Activated naive CD8-positive, alpha-beta T cell (primary cell): ENCODE results near the gene CYP24A1.

ENCODE experiments used
- H3K27ac Mint-ChIP-seq: one replicate; pipeline ENCODE4 v1.8.0; 2021; ENCODE audit warnings: mixed read lengths
- H3K27me3 Mint-ChIP-seq: one replicate; pipeline ENCODE4 v1.8.0; 2021; ENCODE audit warnings: mixed read lengths
- H3K36me3 Mint-ChIP-seq: one replicate; pipeline ENCODE4 v1.8.0; 2021; ENCODE audit warnings: mixed read lengths
- H3K4me1 Mint-ChIP-seq: one replicate; pipeline ENCODE4 v1.8.0; 2021; ENCODE audit warnings: low read depth, mixed read lengths
- H3K4me3 Mint-ChIP-seq: one replicate; pipeline ENCODE4 v1.8.0; 2021; ENCODE audit warnings: mild to moderate bottlenecking, mixed read lengths
- H3K9me3 Mint-ChIP-seq: one replicate; pipeline ENCODE4 v1.8.0; 2021; ENCODE audit warnings: low read depth, mixed read lengths

CYP24A1 gene

GRCh38 chr20:54172532-54172855, 1.3 kb downstream of the CYP24A1 start:
- Mint-ChIP-seq H3K4me1 (peaks cover 23% of the 10 kb centered on the region), H3K36me3 (no peaks in the 10 kb centered on the region), H3K4me3 (peak overlapping the region; percentile 71), H3K27me3 (peaks cover 59% of the 10 kb centered on the region), H3K27ac (no peak overlapping the region), H3K9me3 (no peaks in the 10 kb centered on the region)

GRCh38 chr20:54170963-54171362, 2.8 kb downstream of the CYP24A1 start:
- Mint-ChIP-seq H3K9me3 (no peaks in the 10 kb centered on the region), H3K27ac (no peak overlapping the region), H3K27me3 (peaks cover 58% of the 10 kb centered on the region), H3K4me1 (peaks cover 23% of the 10 kb centered on the region), H3K4me3 (no peak overlapping the region), H3K36me3 (no peaks in the 10 kb centered on the region)

DNA sequence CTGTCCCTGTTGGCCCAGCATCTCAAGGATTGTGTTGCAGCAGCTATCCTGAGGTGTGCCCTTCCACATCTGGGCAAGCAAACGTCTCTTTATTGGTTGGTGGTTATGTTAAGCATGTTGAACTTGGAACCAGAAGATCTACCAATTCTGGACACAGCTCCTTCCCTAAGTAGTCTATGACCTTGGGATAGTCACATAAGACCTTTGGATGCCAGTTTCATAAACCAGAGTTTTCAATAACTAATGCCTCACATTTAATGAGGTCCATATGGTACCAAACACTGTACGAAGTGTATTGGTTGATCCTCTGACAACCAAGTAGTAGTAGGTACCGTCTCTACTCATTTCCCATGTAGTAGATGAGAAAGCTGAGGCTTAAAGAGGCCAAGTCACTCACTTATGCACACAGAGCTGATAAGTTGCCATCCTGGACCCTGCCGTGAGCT, 3.7 kb downstream of the CYP24A1 start:
- Mint-ChIP-seq H3K27ac (no peak overlapping the region), H3K4me1 (peaks cover 22% of the 10 kb centered on the region)

GRCh38 chr20:54168961-54169862, 4.6 kb downstream of the CYP24A1 start:
- H3K9me3 Mint-ChIP-seq = no peaks in the 10 kb centered on the region
- H3K27ac Mint-ChIP-seq = no peak overlapping the region
- no peak overlapping the region for H3K4me3 Mint-ChIP-seq
- H3K36me3 Mint-ChIP-seq = no peaks in the 10 kb centered on the region
- peaks cover 50% of the 10 kb centered on the region for H3K27me3 Mint-ChIP-seq
- peaks cover 15% of the 10 kb centered on the region for H3K4me1 Mint-ChIP-seq

More for the DNA sequence above, 3.7 kb downstream of the CYP24A1 start:
- Mint-ChIP-seq H3K36me3 (no peaks in the 10 kb centered on the region), H3K4me3 (no peak overlapping the region), H3K27me3 (peaks cover 57% of the 10 kb centered on the region), H3K9me3 (no peaks in the 10 kb centered on the region)

DNA sequence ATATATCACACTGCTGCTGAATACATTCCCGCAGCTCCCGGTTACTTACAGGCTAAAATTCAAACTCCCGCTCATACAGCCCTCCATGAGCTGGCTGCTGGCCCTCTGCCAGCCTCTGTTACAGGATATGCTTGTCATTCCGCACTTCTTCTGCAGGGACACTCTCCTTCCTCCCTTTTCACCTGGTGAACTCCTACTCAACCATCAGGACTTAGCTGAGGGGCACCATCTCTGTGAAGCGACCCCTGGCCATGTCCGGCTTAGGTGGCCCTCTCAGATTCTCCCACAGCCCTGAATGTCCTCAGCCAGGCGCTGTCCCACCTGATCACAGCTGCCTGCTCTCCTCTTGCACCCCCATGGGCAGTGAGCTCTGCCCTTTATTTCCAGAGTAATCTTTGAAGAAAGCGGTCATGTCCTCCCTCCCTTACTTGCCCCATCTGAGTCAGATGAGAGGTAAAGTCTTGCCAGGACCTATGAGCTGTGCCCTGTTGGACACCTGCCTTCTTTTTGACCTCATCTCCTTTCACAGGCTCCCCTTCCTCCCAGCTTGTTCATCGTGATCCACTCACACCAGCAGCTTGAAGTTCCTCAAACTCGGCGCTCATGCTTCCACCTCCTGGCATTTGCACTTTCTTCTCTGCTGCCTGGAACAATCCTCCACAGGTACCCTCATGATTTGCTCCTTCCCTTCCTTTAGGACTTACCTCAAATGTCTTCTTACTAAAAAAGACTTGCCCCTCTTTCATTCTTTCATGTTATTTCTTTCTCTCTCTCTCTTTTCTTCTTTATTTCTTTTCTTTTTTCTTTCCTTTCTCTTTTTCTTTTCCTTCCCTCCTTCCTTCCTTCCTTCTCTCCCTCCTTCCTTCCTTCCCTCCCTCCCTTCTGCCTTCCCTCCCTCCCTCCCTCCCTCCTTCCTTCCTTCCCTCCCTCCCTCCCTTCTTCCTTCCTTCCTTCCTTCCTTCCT, 5.6 kb downstream of the CYP24A1 start:
- Mint-ChIP-seq H3K27me3 (peaks cover 45% of the 10 kb centered on the region), H3K27ac (no peak overlapping the region), H3K36me3 (no peaks in the 10 kb centered on the region), H3K9me3 (no peaks in the 10 kb centered on the region), H3K4me3 (no peak overlapping the region), H3K4me1 (peaks cover 8% of the 10 kb centered on the region)

DNA sequence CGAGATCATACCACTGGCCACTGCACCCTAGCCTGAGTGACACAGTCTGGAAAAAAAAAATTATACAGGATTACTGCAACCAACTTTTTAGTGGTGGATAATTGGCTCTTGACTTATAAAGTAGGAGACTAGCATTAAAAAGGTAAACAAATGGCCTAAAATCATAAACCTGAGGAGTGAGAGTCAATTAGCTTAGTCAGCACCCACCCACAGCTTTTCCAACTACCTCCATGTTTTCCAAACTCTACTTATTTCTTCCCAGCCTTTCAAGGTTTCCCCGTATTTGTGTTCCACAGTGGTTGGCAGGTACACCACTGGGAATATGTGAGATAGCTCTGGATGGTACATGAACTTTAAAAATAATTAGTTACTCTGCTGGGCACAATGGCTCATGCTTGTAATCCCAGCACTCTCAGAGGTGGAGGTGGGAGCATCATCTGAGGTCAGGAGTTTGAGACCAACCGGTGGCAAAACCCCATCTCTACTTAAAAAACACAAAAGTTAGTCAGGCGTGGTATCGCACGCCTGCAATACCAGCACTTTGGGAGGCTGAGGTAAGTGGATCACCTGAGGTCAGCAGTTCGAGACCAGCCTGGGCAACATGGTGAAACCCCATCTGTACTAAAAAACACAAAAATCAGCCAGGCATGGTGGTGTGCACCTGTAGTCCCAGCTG, 6.7 kb downstream of the CYP24A1 start:
- Mint-ChIP-seq H3K4me1 (peaks cover 2% of the 10 kb centered on the region), H3K27ac (no peak overlapping the region), H3K36me3 (no peaks in the 10 kb centered on the region), H3K4me3 (no peak overlapping the region), H3K9me3 (no peaks in the 10 kb centered on the region), H3K27me3 (peaks cover 37% of the 10 kb centered on the region)

- H3K27ac Mint-ChIP-seq = no peak overlapping the region
- no peak overlapping the region for H3K4me3 Mint-ChIP-seq
- no peaks in the 10 kb centered on the region for H3K4me1 Mint-ChIP-seq
- peaks cover 36% of the 10 kb centered on the region for H3K27me3 Mint-ChIP-seq
- H3K36me3 Mint-ChIP-seq = no peaks in the 10 kb centered on the region
- H3K9me3 Mint-ChIP-seq = no peaks in the 10 kb centered on the region
Observed at GRCh38 chr20:54165803-54166202, 8.0 kb downstream of the CYP24A1 start.

GRCh38 chr20:54165014-54165413, 8.8 kb downstream of the CYP24A1 start:
- Mint-ChIP-seq H3K27me3 (peaks cover 34% of the 10 kb centered on the region), H3K36me3 (no peaks in the 10 kb centered on the region), H3K9me3 (no peaks in the 10 kb centered on the region), H3K4me1 (no peaks in the 10 kb centered on the region), H3K4me3 (no peak overlapping the region), H3K27ac (no peak overlapping the region)

DNA sequence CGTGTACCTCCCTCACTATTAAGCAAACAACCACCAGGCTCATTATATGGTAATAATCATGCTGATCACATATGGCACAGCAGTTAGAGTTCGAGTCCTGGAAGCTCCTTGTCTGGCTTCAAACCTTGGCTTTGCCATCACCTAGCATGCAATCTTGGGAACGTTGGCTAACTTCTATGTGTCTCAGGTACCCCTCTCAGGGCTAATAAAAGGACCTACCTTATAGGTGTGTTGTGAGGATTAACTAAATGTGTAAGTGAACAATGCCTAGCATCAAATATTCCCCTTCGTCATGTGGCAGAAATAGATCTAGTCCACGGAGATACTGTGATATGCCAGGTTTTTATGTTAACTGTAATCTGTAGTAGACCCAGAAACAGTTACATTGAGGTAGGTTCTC, 10.4 kb downstream of the CYP24A1 start:
- Mint-ChIP-seq H3K27me3 (peaks cover 25% of the 10 kb centered on the region), H3K4me1 (no peaks in the 10 kb centered on the region), H3K9me3 (no peaks in the 10 kb centered on the region), H3K4me3 (no peak overlapping the region), H3K27ac (no peak overlapping the region), H3K36me3 (no peaks in the 10 kb centered on the region)

- Mint-ChIP-seq H3K27ac (no peak overlapping the region), H3K9me3 (no peaks in the 10 kb centered on the region), H3K36me3 (no peaks in the 10 kb centered on the region), H3K4me3 (no peak overlapping the region), H3K27me3 (peaks cover 18% of the 10 kb centered on the region), H3K4me1 (no peaks in the 10 kb centered on the region)
Observed at GRCh38 chr20:54162378-54163009, 11.3 kb downstream of the CYP24A1 start.

- no peaks in the 10 kb centered on the region for H3K4me1 Mint-ChIP-seq
- H3K4me3 Mint-ChIP-seq = no peak overlapping the region
- peaks cover 14% of the 10 kb centered on the region for H3K27me3 Mint-ChIP-seq
- H3K36me3 Mint-ChIP-seq = no peaks in the 10 kb centered on the region
- no peak overlapping the region for H3K27ac Mint-ChIP-seq
- no peaks in the 10 kb centered on the region for H3K9me3 Mint-ChIP-seq
Observed at GRCh38 chr20:54161821-54162149, 12.0 kb downstream of the CYP24A1 start.

DNA sequence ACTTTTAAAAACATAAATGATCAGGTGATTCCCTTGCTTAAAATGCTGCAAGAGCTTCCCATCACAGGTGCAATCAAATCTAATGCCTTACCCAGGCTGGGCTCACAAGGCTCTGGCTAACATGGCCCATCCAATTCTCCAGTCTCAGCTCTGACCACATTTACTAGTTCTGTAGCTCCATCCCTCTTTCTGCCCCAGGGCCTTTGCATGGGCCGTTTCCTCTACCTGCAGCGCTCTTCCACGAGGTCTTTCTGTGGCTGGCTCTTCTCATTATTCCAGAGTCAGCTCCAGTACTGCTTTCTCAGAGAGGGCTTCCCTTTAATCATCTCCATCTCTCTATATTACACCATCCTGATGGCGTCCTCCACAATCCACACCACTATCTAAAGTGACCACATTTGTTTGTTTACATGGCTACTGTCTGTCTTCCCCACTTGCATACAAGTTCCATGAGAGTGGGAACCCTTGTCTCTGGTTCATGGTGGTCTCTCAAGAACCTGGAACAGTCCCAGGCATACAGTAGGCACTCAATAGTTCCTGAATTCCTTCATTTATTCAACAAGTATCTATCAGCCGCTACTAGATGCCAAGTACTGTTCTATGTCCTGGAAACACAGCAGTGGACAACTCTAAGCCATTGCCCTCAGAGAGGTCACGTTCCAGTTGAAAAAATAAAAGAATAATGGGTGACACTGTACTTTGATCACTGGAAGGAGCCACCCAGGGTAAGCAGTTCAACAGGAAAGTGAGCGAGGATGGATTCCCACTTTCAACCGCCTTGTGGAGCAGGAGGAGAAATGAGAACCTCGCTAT, 12.6 kb downstream of the CYP24A1 start:
- H3K9me3 Mint-ChIP-seq = no peaks in the 10 kb centered on the region
- H3K4me3 Mint-ChIP-seq = no peak overlapping the region
- no peaks in the 10 kb centered on the region for H3K36me3 Mint-ChIP-seq
- H3K27ac Mint-ChIP-seq = no peak overlapping the region
- H3K4me1 Mint-ChIP-seq = no peaks in the 10 kb centered on the region
- peaks cover 14% of the 10 kb centered on the region for H3K27me3 Mint-ChIP-seq

DNA sequence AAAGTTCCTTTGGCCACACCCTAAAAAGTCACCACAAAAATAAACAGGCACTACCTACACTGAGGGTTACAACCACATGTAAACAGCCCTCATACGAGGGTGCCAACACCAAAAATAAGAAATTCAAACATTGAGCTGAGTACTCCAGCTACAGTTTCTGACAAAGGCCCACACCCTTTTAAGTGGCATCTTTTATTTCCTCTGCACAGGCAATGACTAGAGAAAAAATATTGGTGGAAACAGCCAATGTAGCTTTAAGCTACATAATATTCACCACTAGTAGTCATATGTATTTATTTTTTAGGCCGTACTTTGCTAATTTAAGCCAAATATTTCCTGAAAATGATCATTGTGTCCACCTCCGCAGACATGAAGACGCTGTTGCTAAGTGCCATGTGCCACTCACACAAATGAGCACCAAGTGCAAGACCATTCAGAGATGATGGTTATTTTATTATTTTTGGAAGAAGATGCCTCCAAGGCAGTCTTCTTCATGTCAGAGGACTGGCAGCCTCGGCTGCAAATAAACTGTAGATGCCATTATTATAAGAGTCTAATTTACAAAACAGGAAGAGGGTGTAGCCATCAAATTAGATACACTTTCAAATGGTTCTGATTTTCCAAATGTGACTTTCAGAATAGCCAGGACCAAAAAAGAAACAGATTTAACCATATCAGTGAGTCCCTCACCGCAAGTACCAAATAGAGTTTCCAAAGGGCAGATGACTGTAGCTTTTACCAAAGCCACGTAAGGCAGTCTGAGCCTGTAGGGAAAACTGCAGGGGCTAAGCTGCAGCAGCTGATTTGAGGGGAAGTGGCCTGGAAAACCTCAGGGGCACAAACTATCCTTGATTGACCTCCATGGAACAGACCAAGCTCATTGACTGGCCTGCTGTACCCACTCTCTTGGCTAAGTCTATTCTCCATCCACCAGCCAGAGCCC, 13.4 kb downstream of the CYP24A1 start:
- no peak overlapping the region for H3K27ac Mint-ChIP-seq
- no peaks in the 10 kb centered on the region for H3K9me3 Mint-ChIP-seq
- no peaks in the 10 kb centered on the region for H3K4me1 Mint-ChIP-seq
- H3K4me3 Mint-ChIP-seq = no peak overlapping the region
- H3K36me3 Mint-ChIP-seq = no peaks in the 10 kb centered on the region
- peaks cover 13% of the 10 kb centered on the region for H3K27me3 Mint-ChIP-seq
